GM18867 (cell line): Measurements from ENCODE around the gene PHF2.

Experiments used
- ATAC-seq: cut with Tn5 transposase; IDR thresholded peaks from one replicate; pipeline ENCODE4 v1.9.1; 2021; ENCODE audit warnings: mild to moderate bottlenecking, moderate library complexity; ENCODE audit not compliant: unreplicated experiment

Gene PHF2

GRCh38 chr9:93622691-93623090, 46.3 kb downstream of the PHF2 start:
- no peak for ATAC-seq

GRCh38 chr9:93623753-93624152, 47.4 kb downstream of the PHF2 start:
- ATAC-seq: no peak

- no peak for ATAC-seq
These were observed 48.0 kb downstream of the PHF2 start for GRCh38 chr9:93624431-93624834.

GRCh38 chr9:93624977-93625376, 48.6 kb downstream of the PHF2 start:
- no peak for ATAC-seq

GRCh38 chr9:93629920-93630319, 53.5 kb downstream of the PHF2 start:
- ATAC-seq: no peak

GRCh38 chr9:93630806-93631411, 54.5 kb downstream of the PHF2 start:
- ATAC-seq: no peak

- no peak for ATAC-seq
These were observed 57.3 kb downstream of the PHF2 start for GRCh38 chr9:93633492-93634221.

GRCh38 chr9:93634311-93635185, 58.2 kb downstream of the PHF2 start:
- ATAC-seq: no peak

- no peak for ATAC-seq
These were observed 59.1 kb downstream of the PHF2 start for GRCh38 chr9:93635186-93636107.

- no peak for ATAC-seq
These were observed 59.8 kb downstream of the PHF2 start for GRCh38 chr9:93636172-93636661.

- no peak for ATAC-seq
These were observed 60.3 kb downstream of the PHF2 start for GRCh38 chr9:93636667-93637066.

GRCh38 chr9:93637886-93638285, 61.5 kb downstream of the PHF2 start:
- no peak for ATAC-seq

GRCh38 chr9:93640027-93640426, 63.6 kb downstream of the PHF2 start:
- ATAC-seq: no peak

GRCh38 chr9:93642961-93643360, 66.6 kb downstream of the PHF2 start:
- no peak for ATAC-seq

GRCh38 chr9:93644397-93645088, 68.2 kb downstream of the PHF2 start:
- no peak for ATAC-seq

GRCh38 chr9:93645149-93645889, 68.9 kb downstream of the PHF2 start:
- ATAC-seq: no peak

- no peak for ATAC-seq
These were observed 69.7 kb downstream of the PHF2 start for GRCh38 chr9:93645921-93646639.

GRCh38 chr9:93646640-93647178, 70.3 kb downstream of the PHF2 start:
- ATAC-seq: no peak
